Cardiac muscle cell (in vitro differentiated cells and primary cell): ENCODE data around the gene THBS2. TPM values are rescaled to one million over a fixed set of nuclear protein-coding genes. Genes with fewer than 3 reads are reported as not detected.
A peak's percentile ranks its signal among the peaks of the same experiment; 100 is the strongest.

ENCODE experiments used
- DNase-seq, 2 donors: peaks; one replicate each; pipeline versions ENCODE4 v3.0.0 to v3.0.0-alpha.2; 2010 to 2017; ENCODE audit warnings: low read depth in 1 of 2, low spot score in 1 of 2
- H3K27ac ChIP-seq: fragments of 200-600 bp; sonication (generic); 2 replicates; pipeline ENCODE4 v1.5.1; 2016
- H3K27me3 ChIP-seq: fragments of 200-600 bp; sonication (generic); 2 replicates; pipeline ENCODE4 v1.6.0; 2016; ENCODE audit warnings: control low read depth
- H3K36me3 ChIP-seq: fragments of 200-600 bp; sonication (generic); 2 replicates; pipeline ENCODE4 v1.5.1; 2016; ENCODE audit warnings: control low read depth
- H3K4me1 ChIP-seq: fragments of 200-600 bp; sonication (generic); 2 replicates; pipeline ENCODE4 v1.8.1; 2017; ENCODE audit warnings: low read depth, mild to moderate bottlenecking, mixed run types
- H3K4me3 ChIP-seq: fragments of 200-600 bp; sonication (generic); 2 replicates; pipeline ENCODE4 v1.5.1; 2016; ENCODE audit warnings: mild to moderate bottlenecking
- H3K9me3 ChIP-seq: fragments of 200-600 bp; sonication (generic); 2 replicates; pipeline ENCODE4 v1.5.1; 2017; ENCODE audit warnings: low read depth, mild to moderate bottlenecking, control low read depth
- CTCF ChIP-seq: IDR thresholded peaks from 2 replicates; pipeline ENCODE4 v1.5.1; 2012; ENCODE audit warnings: low read depth, mild to moderate bottlenecking, low read length
- polyA plus RNA-seq: library from polyadenylated mRNA; unstranded; fragments of >200 nt; fragmentation: Nextera tagmentation; extraction: Ambion mirVana; gene quantifications from 2 replicates; pipeline ENCODE4 v1.2.1, GENCODE V29; 2016
- total RNA-seq: library from RNA; depleted of rRNA; stranded (reverse); fragments of >200 nt; gene quantifications from 2 replicates; pipeline ENCODE4 v1.2.3, GENCODE V29; 2016

Gene THBS2
- total and polyA plus RNA-seq, 2 experiments from 2014 or later, result 0.06 to 0.10 TPM

GRCh38 chr6:169256518-169256917 lies 2.9 kb upstream of the THBS2 start:
- Histone ChIP-seq H3K27ac (no peak overlapping the region), H3K27me3 (peaks cover 50% of the 10 kb centered on the region), H3K4me1 (peaks cover 10% of the 10 kb centered on the region), H3K9me3 (no peaks in the 10 kb centered on the region), H3K4me3 (no peak overlapping the region), H3K36me3 (no peaks in the 10 kb centered on the region)
- TF ChIP-seq CTCF, result no peak
- no peak for DNase-seq

- TF ChIP-seq CTCF, result no peak
- H3K27me3 ChIP-seq, result peaks cover 55% of the 10 kb centered on the region
- no peak overlapping the region for H3K4me3 ChIP-seq
- no peak overlapping the region for H3K27ac ChIP-seq
- H3K4me1 ChIP-seq, result peaks cover 10% of the 10 kb centered on the region
- no peaks in the 10 kb centered on the region for H3K36me3 ChIP-seq
- DNase-seq, result no peak
- no peaks in the 10 kb centered on the region for H3K9me3 ChIP-seq
Observed at GRCh38 chr6:169256061-169256460, 2.4 kb upstream of the THBS2 start.

- Histone ChIP-seq H3K4me1 (peaks cover 10% of the 10 kb centered on the region), H3K27ac (no peak overlapping the region), H3K36me3 (no peaks in the 10 kb centered on the region), H3K4me3 (no peak overlapping the region), H3K9me3 (no peaks in the 10 kb centered on the region), H3K27me3 (peaks cover 59% of the 10 kb centered on the region)
- no peak for DNase-seq
- no peak for TF ChIP-seq CTCF
Observed at GRCh38 chr6:169255643-169256042, 2.0 kb upstream of the THBS2 start.

GRCh38 chr6:169254456-169255316 lies 1.0 kb upstream of the THBS2 start:
- peaks cover 10% of the 10 kb centered on the region for H3K4me1 ChIP-seq
- no peak for TF ChIP-seq CTCF
- no peak overlapping the region for H3K27ac ChIP-seq
- no peak overlapping the region for H3K4me3 ChIP-seq
- DNase-seq, result no peak
- no peaks in the 10 kb centered on the region for H3K36me3 ChIP-seq
- H3K27me3 ChIP-seq, result peaks cover 62% of the 10 kb centered on the region
- H3K9me3 ChIP-seq, result no peaks in the 10 kb centered on the region

GRCh38 chr6:169252505-169253189 lies 999 bp downstream of the THBS2 start:
- TF ChIP-seq CTCF, result no peak
- peak; percentile 16 to 52 for DNase-seq
- H3K27ac ChIP-seq, result no peak overlapping the region

More at GRCh38 chr6:169252505-169253189, 999 bp downstream of the THBS2 start:
- peaks cover 62% of the 10 kb centered on the region for H3K27me3 ChIP-seq
- H3K36me3 ChIP-seq, result no peaks in the 10 kb centered on the region
- H3K4me3 ChIP-seq, result peak overlapping the region; percentile 3
- H3K4me1 ChIP-seq, result peaks cover 10% of the 10 kb centered on the region
- H3K9me3 ChIP-seq, result no peaks in the 10 kb centered on the region
